ENCODE data around the gene DCAF4.

Gene DCAF4

GRCh38 chr14:72888636-72889201, 37.5 kb upstream of the DCAF4 start:
- no peak overlapping the region for H3K4me3 ChIP-seq (ENCODE audit: low read depth, low read length)
- DNase-seq (ENCODE audit: low read depth), result no peak
- TF ChIP-seq CTCF (IDR thresholded peaks at IDR 0.05; ENCODE audit: low read depth, low read length, missing control alignments), result no peak

GRCh38 chr14:72889366-72889765, 36.9 kb upstream of the DCAF4 start:
- no peak for TF ChIP-seq CTCF (IDR thresholded peaks at IDR 0.05; ENCODE audit: low read depth, low read length, missing control alignments)
- no peak for DNase-seq (ENCODE audit: low read depth)
- H3K4me3 ChIP-seq (ENCODE audit: low read depth, low read length), result no peak overlapping the region

GRCh38 chr14:72891666-72892102, 34.6 kb upstream of the DCAF4 start:
- H3K4me3 ChIP-seq (ENCODE audit: low read depth, low read length), result peak overlapping the region; percentile 85
- DNase-seq (ENCODE audit: low read depth), result no peak
- no peak for TF ChIP-seq CTCF (IDR thresholded peaks at IDR 0.05; ENCODE audit: low read depth, low read length, missing control alignments)

- no peak for DNase-seq (ENCODE audit: low read depth)
These were observed 34.0 kb upstream of the DCAF4 start for GRCh38 chr14:72892103-72892878.

GRCh38 chr14:72892879-72893635, 33.2 kb upstream of the DCAF4 start:
- DNase-seq (ENCODE audit: low read depth), result no peak
- peak overlapping the region; percentile 85 for H3K4me3 ChIP-seq (ENCODE audit: low read depth, low read length)
- no peak for TF ChIP-seq CTCF (IDR thresholded peaks at IDR 0.05; ENCODE audit: low read depth, low read length, missing control alignments)

More at GRCh38 chr14:72892103-72892878, 34.0 kb upstream of the DCAF4 start:
- no peak for TF ChIP-seq CTCF (IDR thresholded peaks at IDR 0.05; ENCODE audit: low read depth, low read length, missing control alignments)
- peak overlapping the region; percentile 85 for H3K4me3 ChIP-seq (ENCODE audit: low read depth, low read length)

- no peak for TF ChIP-seq CTCF (IDR thresholded peaks at IDR 0.05; ENCODE audit: low read depth, low read length, missing control alignments)
- peak within 1 kb of the TSS; percentile 85 for H3K4me3 ChIP-seq (ENCODE audit: low read depth, low read length)
- DNase-seq (ENCODE audit: low read depth), result peak; percentile 85
These were observed 32.5 kb upstream of the DCAF4 start, which contains the start of gene DPF3 for GRCh38 chr14:72893636-72894322. Gene DPF3 (minus strand): TSS chr14:72894101. CDS start chr14:72894088, 13 bp downstream.

All from GM12864 (cell line).